Epithelial cell of esophagus (primary cell): Measurements from ENCODE around the gene PDIA6.

ENCODE experiments used
- DNase-seq: peaks from one replicate; pipeline ENCODE4 v3.0.0; 2010; ENCODE audit warnings: low read depth
- H3K4me3 ChIP-seq: 2 replicates; pipeline ENCODE4 v1.5.1; 2011; ENCODE audit warnings: mild to moderate bottlenecking, low read length, control low read depth
- CTCF ChIP-seq: IDR thresholded peaks from 2 replicates; pipeline ENCODE4 v1.5.1; 2011; ENCODE audit warnings: low read depth, mild to moderate bottlenecking, low read length, control low read depth, inconsistent platforms; ENCODE audit not compliant: insufficient read depth; ENCODE audit errors: missing control alignments

The PDIA6 gene

GRCh38 chr2:10841547-10842219 is 29.1 kb upstream of the PDIA6 start:
- no peak for TF ChIP-seq CTCF
- H3K4me3 ChIP-seq: no peak overlapping the region
- DNase-seq: peak; percentile 26

DNA sequence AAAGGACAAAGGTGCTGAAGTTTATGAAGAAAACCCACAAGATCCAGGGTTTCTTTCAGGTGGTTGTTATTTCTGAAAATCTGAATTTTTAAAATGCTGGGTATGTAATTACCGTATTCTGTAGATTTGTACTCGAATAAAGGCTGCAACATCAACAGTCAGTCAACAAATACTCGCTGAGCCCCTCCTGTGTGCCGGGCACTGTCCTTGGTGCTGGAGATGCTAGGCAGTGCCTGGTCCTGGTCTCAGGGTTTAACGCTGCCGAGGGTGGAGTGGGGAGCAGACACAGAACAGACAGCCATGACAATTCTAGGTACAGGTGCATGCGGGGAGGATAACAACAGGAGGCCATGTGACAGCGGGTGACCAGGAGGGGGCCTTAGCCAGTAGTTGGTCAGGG is 27.2 kb upstream of the PDIA6 start:
- TF ChIP-seq CTCF: no peak
- peak; percentile 30 for DNase-seq
- H3K4me3 ChIP-seq: no peak overlapping the region

DNA sequence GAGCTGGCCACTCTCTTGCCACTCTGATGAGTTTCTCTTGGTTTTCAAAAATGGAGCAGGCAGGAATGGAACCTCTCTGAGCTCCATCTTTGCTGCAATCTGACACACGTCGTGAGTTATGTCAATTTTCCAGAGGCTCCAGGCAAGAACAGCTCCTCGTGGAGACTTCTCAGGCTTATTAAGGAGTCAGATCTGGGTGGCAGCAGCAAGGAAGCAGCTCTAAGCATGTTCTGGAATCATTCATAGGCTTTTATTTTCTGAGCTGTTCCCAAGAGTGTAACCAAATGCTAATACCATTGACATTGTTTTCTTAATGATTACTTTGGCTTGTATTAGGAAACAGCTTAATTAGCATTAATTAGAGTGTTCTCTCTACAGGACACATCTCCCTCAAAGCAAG is 26.1 kb upstream of the PDIA6 start:
- TF ChIP-seq CTCF: no peak
- no peak for DNase-seq
- no peak overlapping the region for H3K4me3 ChIP-seq

DNA sequence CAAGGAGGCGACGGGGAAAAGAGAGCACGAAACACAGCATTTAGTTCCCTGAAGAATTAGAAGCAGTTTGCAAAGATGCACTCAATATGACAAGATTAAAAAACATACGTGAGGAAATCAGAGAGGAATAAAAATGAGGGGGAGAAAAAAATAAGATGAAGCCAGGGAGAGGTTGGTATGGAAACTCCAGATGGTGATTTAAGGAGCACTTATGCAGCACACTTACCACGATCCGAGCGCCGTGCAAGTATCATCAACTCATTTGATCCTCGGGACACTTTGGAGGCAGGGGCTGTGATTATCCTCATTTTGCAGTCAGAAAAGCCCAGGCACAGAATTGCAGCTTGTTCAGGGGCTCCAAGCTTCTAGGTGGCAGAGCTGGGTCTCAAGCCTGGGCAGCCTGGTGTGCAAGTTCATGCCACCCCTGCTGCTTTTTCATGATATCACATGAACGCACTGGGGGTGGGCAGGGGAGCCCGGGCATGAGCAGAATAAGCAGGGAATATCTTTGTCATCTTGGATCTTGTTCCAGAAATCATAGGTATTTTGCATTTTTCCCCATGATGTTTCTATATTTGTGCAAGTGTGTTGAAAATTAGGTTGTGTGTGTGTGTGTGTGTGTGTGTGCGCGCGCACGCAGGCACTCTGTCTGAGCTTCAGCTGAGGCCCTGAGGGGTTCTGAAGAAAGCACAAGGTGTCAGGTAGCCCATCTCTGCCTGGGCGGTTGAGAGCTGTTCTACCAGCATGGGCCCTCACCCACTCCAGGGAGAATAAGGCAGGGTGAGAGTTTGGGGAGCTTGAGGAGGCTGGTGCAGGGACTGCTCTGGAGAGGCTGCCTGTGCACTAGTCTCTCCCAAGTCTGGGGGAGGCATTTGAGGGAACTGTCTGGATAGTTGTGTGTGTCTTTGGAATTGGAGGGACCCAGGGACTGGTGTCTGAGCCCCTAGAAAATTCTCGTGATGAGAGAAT is 25.0 kb upstream of the PDIA6 start:
- no peak overlapping the region for H3K4me3 ChIP-seq
- no peak for DNase-seq
- TF ChIP-seq CTCF: no peak

- peak; percentile 60 for DNase-seq
- no peak overlapping the region for H3K4me3 ChIP-seq
- peak; percentile 79 for TF ChIP-seq CTCF
Measured at GRCh38 chr2:10835052-10835970, 22.7 kb upstream of the PDIA6 start.

GRCh38 chr2:10834068-10834655 is 21.6 kb upstream of the PDIA6 start:
- no peak for DNase-seq
- no peak overlapping the region for H3K4me3 ChIP-seq
- no peak for TF ChIP-seq CTCF
